Dendritic cell treated with granulocyte-macrophage colony-stimulating factor and Interleukin-4, amounts not matched to agents 40 ng/mL and 50 ng/mL, for 4 days (primary cell): ENCODE results near the gene ITGA2.

Experiments
- H3K27ac Mint-ChIP-seq: one replicate; pipeline ENCODE4 v1.8.0; 2022; ENCODE audit warnings: mild to moderate bottlenecking, mixed read lengths
- H3K27me3 Mint-ChIP-seq: one replicate; pipeline ENCODE4 v1.8.0; 2022; ENCODE audit warnings: mild to moderate bottlenecking, mixed read lengths
- H3K36me3 Mint-ChIP-seq: one replicate; pipeline ENCODE4 v1.8.0; 2022; ENCODE audit warnings: low read depth, mixed read lengths
- H3K4me1 Mint-ChIP-seq: one replicate; pipeline ENCODE4 v1.8.0; 2022; ENCODE audit warnings: low read depth, mixed read lengths
- H3K4me3 Mint-ChIP-seq: one replicate; pipeline ENCODE4 v1.8.0; 2022; ENCODE audit warnings: mild to moderate bottlenecking, moderate library complexity, mixed read lengths
- H3K9me3 Mint-ChIP-seq: one replicate; pipeline ENCODE4 v1.8.0; 2022; ENCODE audit warnings: mixed read lengths
- intact Hi-C: fragments of 100-400 bp; cut with micrococcal nuclease; formaldehyde crosslinking; loops from one replicate; pipeline ENCODE4 v1.15.0; 2022

ITGA2 gene

GRCh38 chr5:52996979-52997378 is 7.8 kb downstream of the ITGA2 start:
- Mint-ChIP-seq H3K27me3 (peaks cover 2% of the 10 kb centered on the region), H3K27ac (no peak overlapping the region), H3K9me3 (no peaks in the 10 kb centered on the region), H3K36me3 (no peaks in the 10 kb centered on the region), H3K4me1 (no peaks in the 10 kb centered on the region), H3K4me3 (no peak overlapping the region)
- intact Hi-C loops = no loop called here

- Mint-ChIP-seq H3K9me3 (no peaks in the 10 kb centered on the region), H3K4me3 (no peak overlapping the region), H3K27ac (no peak overlapping the region), H3K36me3 (no peaks in the 10 kb centered on the region), H3K4me1 (no peaks in the 10 kb centered on the region), H3K27me3 (no peaks in the 10 kb centered on the region)
- intact Hi-C loops = no loop called here
Observed at GRCh38 chr5:52997424-52997823, 8.3 kb downstream of the ITGA2 start.

GRCh38 chr5:52998552-52999313 is 9.6 kb downstream of the ITGA2 start:
- H3K4me3 Mint-ChIP-seq = no peak overlapping the region
- no peaks in the 10 kb centered on the region for H3K4me1 Mint-ChIP-seq
- intact Hi-C loops = no loop called here
- no peak overlapping the region for H3K27ac Mint-ChIP-seq
- no peaks in the 10 kb centered on the region for H3K9me3 Mint-ChIP-seq
- no peaks in the 10 kb centered on the region for H3K27me3 Mint-ChIP-seq
- no peaks in the 10 kb centered on the region for H3K36me3 Mint-ChIP-seq

GRCh38 chr5:52999344-52999949 is 10.3 kb downstream of the ITGA2 start:
- Mint-ChIP-seq H3K27me3 (no peaks in the 10 kb centered on the region), H3K27ac (no peak overlapping the region), H3K9me3 (no peaks in the 10 kb centered on the region), H3K4me1 (no peaks in the 10 kb centered on the region), H3K4me3 (no peak overlapping the region), H3K36me3 (no peaks in the 10 kb centered on the region)
- intact Hi-C loops = no loop called here

GRCh38 chr5:53001541-53001940 is 12.4 kb downstream of the ITGA2 start:
- Mint-ChIP-seq H3K9me3 (no peaks in the 10 kb centered on the region), H3K27ac (no peak overlapping the region), H3K4me1 (peaks cover 5% of the 10 kb centered on the region), H3K4me3 (no peak overlapping the region), H3K36me3 (no peaks in the 10 kb centered on the region), H3K27me3 (no peaks in the 10 kb centered on the region)
- intact Hi-C loops = no loop called here

GRCh38 chr5:53002491-53002890 is 13.3 kb downstream of the ITGA2 start:
- Mint-ChIP-seq H3K27ac (no peak overlapping the region), H3K4me1 (peaks cover 12% of the 10 kb centered on the region), H3K9me3 (no peaks in the 10 kb centered on the region), H3K27me3 (no peaks in the 10 kb centered on the region), H3K36me3 (no peaks in the 10 kb centered on the region), H3K4me3 (no peak overlapping the region)
- intact Hi-C loops = no loop called here

- H3K9me3 Mint-ChIP-seq = no peaks in the 10 kb centered on the region
- peaks cover 13% of the 10 kb centered on the region for H3K4me1 Mint-ChIP-seq
- H3K27me3 Mint-ChIP-seq = no peaks in the 10 kb centered on the region
- no peak overlapping the region for H3K4me3 Mint-ChIP-seq
- intact Hi-C loops = no loop called here
- no peak overlapping the region for H3K27ac Mint-ChIP-seq
- no peaks in the 10 kb centered on the region for H3K36me3 Mint-ChIP-seq
Observed at GRCh38 chr5:53003144-53003543, 14.0 kb downstream of the ITGA2 start.

- Mint-ChIP-seq H3K27ac (no peak overlapping the region), H3K9me3 (no peaks in the 10 kb centered on the region), H3K4me1 (peaks cover 13% of the 10 kb centered on the region), H3K27me3 (no peaks in the 10 kb centered on the region), H3K36me3 (no peaks in the 10 kb centered on the region), H3K4me3 (no peak overlapping the region)
- intact Hi-C loops = no loop called here
Observed at GRCh38 chr5:53006911-53007890, 18.0 kb downstream of the ITGA2 start.

- peaks cover 2% of the 10 kb centered on the region for H3K27me3 Mint-ChIP-seq
- intact Hi-C loops = no loop called here
- peaks cover 13% of the 10 kb centered on the region for H3K4me1 Mint-ChIP-seq
- peaks cover 6% of the 10 kb centered on the region for H3K9me3 Mint-ChIP-seq
- no peaks in the 10 kb centered on the region for H3K36me3 Mint-ChIP-seq
- H3K27ac Mint-ChIP-seq = no peak overlapping the region
- H3K4me3 Mint-ChIP-seq = no peak overlapping the region
Observed at GRCh38 chr5:53008751-53009150, 19.6 kb downstream of the ITGA2 start.

- H3K9me3 Mint-ChIP-seq = peaks cover 17% of the 10 kb centered on the region
- no peak overlapping the region for H3K27ac Mint-ChIP-seq
- no peak overlapping the region for H3K4me3 Mint-ChIP-seq
- H3K36me3 Mint-ChIP-seq = no peaks in the 10 kb centered on the region
- peaks cover 2% of the 10 kb centered on the region for H3K27me3 Mint-ChIP-seq
- intact Hi-C loops = no loop called here
- peaks cover 12% of the 10 kb centered on the region for H3K4me1 Mint-ChIP-seq
Observed at GRCh38 chr5:53009816-53010215, 20.7 kb downstream of the ITGA2 start.

GRCh38 chr5:53010814-53011213 is 21.7 kb downstream of the ITGA2 start:
- Mint-ChIP-seq H3K36me3 (no peaks in the 10 kb centered on the region), H3K9me3 (peaks cover 27% of the 10 kb centered on the region), H3K4me3 (no peak overlapping the region), H3K4me1 (peaks cover 13% of the 10 kb centered on the region), H3K27me3 (peaks cover 2% of the 10 kb centered on the region), H3K27ac (no peak overlapping the region)
- intact Hi-C loops = no loop called here

GRCh38 chr5:53011233-53011632 is 22.1 kb downstream of the ITGA2 start:
- Mint-ChIP-seq H3K27ac (no peak overlapping the region), H3K4me1 (peaks cover 15% of the 10 kb centered on the region), H3K9me3 (peaks cover 31% of the 10 kb centered on the region), H3K36me3 (no peaks in the 10 kb centered on the region), H3K4me3 (no peak overlapping the region), H3K27me3 (peaks cover 2% of the 10 kb centered on the region)
- intact Hi-C loops = no loop called here

- Mint-ChIP-seq H3K27ac (no peak overlapping the region), H3K4me3 (no peak overlapping the region), H3K9me3 (peaks cover 36% of the 10 kb centered on the region), H3K27me3 (peaks cover 2% of the 10 kb centered on the region), H3K4me1 (peaks cover 7% of the 10 kb centered on the region), H3K36me3 (no peaks in the 10 kb centered on the region)
- intact Hi-C loops = no loop called here
Observed at GRCh38 chr5:53013857-53014256, 24.7 kb downstream of the ITGA2 start.

GRCh38 chr5:53017383-53017782 is 28.2 kb downstream of the ITGA2 start:
- H3K4me3 Mint-ChIP-seq = no peak overlapping the region
- intact Hi-C loops = no loop called here
- peaks cover 2% of the 10 kb centered on the region for H3K27me3 Mint-ChIP-seq
- no peaks in the 10 kb centered on the region for H3K36me3 Mint-ChIP-seq
- no peak overlapping the region for H3K27ac Mint-ChIP-seq
- peaks cover 7% of the 10 kb centered on the region for H3K4me1 Mint-ChIP-seq
- peaks cover 36% of the 10 kb centered on the region for H3K9me3 Mint-ChIP-seq
